GM12864 (cell line): Measurements from ENCODE around the gene GRIN1.

Source experiments
- DNase-seq: peaks from one replicate; pipeline ENCODE4 v3.0.0-alpha.2; 2011; ENCODE audit warnings: low read depth
- H3K4me3 ChIP-seq: 2 replicates; pipeline ENCODE4 v1.5.1; 2011; ENCODE audit warnings: mild to moderate bottlenecking, low read depth, low read length, control low read depth
- TF ChIP-seq, protein P1 (sequence below): IDR thresholded peaks from 2 replicates; pipeline ENCODE4 v1.5.1; 2011; ENCODE audit warnings: low read depth, mild to moderate bottlenecking, moderate library complexity, low read length, control low read depth, inconsistent platforms; ENCODE audit errors: missing control alignments

The GRIN1 gene

DNA sequence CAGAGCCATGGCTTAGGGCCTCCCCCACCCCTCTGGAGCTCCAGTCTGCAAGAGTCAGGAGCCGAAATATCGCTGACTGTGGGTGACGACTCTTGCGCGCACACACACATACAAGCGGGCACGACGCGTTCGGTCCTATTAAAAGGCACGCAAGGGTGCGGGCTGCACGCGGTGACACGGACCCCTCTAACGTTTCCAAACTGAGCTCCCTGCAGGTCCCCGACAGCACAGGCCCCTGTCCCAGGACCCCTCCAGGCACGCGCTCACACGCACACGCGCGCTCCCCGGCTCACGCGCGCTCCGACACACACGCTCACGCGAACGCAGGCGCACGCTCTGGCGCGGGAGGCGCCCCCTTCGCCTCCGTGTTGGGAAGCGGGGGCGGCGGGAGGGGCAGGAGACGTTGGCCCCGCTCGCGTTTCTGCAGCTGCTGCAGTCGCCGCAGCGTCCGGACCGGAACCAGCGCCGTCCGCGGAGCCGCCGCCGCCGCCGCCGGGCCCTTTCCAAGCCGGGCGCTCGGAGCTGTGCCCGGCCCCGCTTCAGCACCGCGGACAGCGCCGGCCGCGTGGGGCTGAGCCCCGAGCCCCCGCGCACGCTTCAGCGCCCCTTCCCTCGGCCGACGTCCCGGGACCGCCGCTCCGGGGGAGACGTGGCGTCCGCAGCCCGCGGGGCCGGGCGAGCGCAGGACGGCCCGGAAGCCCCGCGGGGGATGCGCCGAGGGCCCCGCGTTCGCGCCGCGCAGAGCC is at the start of gene GRIN1:
Gene GRIN1 (plus strand): TSS at position 433 of the 746 bp plus-strand sequence. CDS start 333 bp downstream, outside the sequence.
- TF ChIP-seq, protein P1, sequence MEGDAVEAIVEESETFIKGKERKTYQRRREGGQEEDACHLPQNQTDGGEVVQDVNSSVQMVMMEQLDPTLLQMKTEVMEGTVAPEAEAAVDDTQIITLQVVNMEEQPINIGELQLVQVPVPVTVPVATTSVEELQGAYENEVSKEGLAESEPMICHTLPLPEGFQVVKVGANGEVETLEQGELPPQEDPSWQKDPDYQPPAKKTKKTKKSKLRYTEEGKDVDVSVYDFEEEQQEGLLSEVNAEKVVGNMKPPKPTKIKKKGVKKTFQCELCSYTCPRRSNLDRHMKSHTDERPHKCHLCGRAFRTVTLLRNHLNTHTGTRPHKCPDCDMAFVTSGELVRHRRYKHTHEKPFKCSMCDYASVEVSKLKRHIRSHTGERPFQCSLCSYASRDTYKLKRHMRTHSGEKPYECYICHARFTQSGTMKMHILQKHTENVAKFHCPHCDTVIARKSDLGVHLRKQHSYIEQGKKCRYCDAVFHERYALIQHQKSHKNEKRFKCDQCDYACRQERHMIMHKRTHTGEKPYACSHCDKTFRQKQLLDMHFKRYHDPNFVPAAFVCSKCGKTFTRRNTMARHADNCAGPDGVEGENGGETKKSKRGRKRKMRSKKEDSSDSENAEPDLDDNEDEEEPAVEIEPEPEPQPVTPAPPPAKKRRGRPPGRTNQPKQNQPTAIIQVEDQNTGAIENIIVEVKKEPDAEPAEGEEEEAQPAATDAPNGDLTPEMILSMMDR, result no peak
- no peak for DNase-seq
- no peak within 1 kb of the TSS for H3K4me3 ChIP-seq

DNA sequence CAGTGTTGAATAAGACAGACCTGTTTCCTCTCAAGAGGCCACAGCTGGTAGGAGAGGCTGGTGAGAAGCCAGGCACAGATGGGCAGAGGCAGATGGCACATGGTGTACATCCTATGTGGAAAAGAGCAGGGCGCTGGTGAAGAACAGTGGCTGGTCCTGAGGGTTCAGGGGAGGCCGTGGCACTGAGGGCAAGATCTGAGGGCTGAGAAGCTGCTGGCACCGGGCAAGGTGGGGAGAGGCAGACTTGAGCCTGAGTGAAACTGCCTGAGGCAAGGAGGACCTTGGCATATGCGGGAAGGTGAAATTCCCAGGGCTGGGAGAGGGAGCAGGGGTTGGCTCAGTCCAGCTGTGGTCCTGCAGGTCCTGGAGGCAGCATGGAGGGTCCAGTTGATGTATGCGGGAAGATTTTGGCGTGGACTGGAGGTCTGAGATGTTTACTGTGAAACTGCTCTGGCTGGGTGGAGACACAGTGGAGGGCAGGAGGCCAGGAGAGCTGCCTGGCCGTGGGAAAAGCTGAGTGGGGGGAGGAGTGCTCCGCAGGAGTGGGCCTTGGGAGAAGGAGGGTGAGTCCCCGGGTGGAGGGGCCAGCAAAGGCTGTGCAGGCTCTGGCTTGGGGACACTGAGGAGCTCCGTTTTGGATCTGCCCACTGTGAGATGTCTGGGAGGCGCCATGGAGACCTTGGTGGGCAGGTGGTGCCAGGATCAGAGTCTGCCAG is 49.6 kb upstream of the GRIN1 start:
- no peak for DNase-seq

DNA sequence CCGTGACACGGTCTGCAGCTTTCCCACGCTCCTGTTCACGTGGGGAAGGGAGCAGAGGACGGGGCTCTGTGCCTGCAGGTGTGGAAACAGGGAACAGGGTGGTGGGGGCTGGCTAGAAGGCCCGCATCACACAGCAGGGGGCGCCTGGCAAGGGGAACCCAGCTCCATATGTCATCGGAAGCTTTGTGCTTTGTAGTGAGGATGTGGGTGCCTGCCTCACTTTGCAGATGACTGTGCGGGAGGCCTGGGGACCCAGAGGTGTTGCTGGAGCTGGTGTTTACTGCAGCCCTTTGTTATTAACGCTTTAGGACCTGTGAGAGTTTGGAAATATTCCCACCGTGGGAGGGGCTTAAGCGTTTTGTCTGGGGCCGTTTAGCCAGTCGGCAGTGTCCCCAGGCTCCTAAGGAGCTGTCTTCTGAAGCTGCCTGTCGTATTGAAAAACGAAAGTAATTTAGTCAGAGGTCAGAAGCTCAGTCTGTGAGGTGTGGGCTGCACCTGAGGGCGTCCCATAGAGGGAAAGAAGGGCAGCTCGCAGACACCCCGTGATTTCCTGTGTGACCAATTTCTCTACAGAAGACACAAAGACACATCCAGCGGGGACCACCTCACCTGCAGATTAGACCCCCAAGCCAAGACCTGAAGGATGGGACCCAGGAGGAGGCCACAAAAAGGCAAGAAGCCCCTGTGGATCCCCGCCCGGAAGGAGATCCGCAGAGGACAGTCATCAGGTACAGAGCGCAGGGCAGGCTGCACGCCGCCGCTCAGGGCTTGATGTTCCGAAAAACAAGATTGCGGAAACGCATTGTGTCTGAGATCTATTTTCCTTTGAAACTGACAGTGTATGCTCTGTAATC is 43.1 kb upstream of the GRIN1 start:
- TF ChIP-seq, protein P1, result peak; percentile 78
- peak; percentile 53 for DNase-seq

More for the DNA sequence above, 49.6 kb upstream of the GRIN1 start:
- TF ChIP-seq, protein P1, result no peak
- H3K4me3 ChIP-seq, result no peak overlapping the region

DNA sequence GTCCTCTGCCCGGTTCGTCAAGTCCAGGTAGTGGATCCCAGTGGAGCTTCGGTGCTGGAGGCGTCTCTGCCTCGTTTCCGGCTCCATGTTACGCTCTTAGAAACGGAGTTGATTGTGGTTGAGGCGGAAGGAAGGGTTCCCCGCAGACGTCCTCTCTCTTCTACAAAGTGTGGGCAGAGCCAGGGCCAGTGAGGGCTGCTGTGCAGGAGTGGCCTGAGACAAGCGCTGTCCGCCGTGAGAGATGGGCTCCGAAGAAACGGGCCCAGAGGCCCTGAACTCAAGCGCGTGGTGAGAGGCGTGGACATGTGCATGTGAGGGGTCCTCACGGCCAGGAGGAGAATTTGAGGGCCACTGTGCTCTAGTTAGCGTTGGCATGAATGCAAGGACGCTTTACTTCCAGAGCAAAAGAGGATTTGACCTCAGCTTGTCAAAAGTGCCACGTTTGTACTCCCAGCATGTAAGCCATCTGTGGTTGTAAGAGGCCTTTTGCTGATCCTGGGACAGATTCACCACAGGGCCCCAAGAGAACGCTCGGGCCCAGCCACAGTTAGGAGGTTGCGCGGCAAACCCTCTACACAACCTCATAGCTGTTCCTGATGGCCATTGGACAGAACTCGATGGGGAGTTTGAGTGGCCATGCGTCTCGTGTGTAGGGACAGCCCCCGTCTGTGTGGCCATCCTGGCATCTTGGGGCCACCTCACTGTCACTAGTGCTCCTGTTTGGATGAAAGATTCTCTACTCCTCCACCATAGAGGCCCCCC is 42.0 kb upstream of the GRIN1 start:
- H3K4me3 ChIP-seq, result no peak overlapping the region
- TF ChIP-seq, protein P1, result no peak
- no peak for DNase-seq

More for the DNA sequence above, 43.1 kb upstream of the GRIN1 start:
- peak overlapping the region; percentile 20 for H3K4me3 ChIP-seq

DNA sequence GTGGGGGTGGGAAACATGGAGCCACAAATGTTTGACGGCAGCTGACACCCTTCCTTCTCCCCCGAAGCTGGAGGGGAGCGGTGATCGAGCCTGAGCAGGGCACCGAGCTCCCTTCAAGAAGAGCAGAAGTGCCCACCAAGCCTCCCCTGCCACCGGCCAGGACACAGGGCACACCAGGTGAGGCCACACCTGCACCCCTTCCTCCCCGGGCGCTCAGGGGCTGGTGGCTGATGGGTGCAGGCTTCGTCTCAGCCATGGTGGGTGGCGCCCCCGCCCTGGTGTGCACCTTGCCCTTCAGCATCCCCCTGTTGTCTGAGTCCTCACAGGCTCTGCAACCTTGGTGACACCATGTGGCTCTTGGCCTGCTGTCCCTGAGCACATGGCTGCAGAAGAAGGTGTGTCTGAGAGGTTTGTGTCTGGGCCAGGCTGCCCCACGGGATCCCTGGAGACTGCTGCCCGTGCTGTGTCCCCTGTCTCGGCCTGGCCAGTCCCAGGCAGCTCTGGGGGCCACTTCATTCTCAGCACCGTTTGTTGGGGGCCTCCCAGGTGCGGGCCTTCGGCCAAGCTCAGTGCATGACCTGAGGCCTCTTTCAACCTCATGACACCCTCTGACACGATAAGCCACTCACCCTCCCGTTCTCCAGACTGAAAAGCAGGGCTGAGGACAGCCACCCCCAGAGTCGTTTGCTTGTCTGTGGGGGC is 41.0 kb upstream of the GRIN1 start:
- DNase-seq, result no peak
- no peak overlapping the region for H3K4me3 ChIP-seq
- TF ChIP-seq, protein P1, result no peak

DNA sequence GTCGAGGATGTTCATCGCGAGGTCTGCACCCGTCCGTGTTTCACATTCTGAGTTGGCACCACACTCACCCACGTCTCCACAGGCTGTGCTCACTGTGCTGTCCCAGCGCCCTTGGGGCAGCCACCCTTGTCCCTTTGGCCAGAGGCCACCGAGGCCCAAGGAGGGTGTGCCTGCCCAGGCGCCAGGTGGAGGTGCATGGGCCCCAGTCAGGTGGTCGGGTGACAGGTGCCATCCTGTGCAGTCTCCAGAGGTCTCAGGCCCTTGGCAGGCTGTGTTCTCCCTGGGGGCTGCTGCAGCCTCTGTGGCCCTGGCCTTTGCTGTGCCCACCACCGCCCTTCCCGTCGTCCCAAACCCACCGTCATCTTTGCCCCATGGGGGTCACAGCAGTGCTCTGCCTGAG is 39.7 kb upstream of the GRIN1 start:
- TF ChIP-seq, protein P1, result no peak
- no peak overlapping the region for H3K4me3 ChIP-seq
- no peak for DNase-seq
